ENCODE results near the gene SEMA3A.

The SEMA3A gene

DNA sequence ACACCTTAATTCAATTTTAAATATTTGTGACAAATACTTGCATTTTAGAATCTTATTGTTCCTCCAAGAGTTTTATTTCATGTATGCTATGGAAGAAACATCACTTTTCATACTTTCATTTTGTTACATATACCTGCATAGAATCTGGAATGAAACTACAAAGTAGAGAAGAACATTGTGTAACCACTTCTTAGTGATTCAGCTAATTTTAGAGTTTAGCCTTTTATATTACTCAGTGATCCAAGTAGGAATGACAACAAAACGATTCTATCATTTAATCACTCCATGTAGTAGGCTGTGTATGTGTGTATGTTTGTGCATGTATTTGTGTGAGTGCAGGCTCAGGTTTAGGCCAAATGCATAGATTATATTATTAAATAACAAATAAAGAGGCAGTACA, 14.4 kb upstream of the SEMA3A start:
- H3K4me1 Mint-ChIP-seq, result no peaks in the 10 kb centered on the region
- DNase-seq (ENCODE audit: low spot score in 2 of 2) (no peak), ATAC-seq (no peak)
- no peak overlapping the region for H3K27ac Mint-ChIP-seq
- H3K9me3 Mint-ChIP-seq, result peaks cover 7% of the 10 kb centered on the region
- H3K4me3 Mint-ChIP-seq, result no peak overlapping the region
- H3K36me3 Mint-ChIP-seq, result no peaks in the 10 kb centered on the region

DNA sequence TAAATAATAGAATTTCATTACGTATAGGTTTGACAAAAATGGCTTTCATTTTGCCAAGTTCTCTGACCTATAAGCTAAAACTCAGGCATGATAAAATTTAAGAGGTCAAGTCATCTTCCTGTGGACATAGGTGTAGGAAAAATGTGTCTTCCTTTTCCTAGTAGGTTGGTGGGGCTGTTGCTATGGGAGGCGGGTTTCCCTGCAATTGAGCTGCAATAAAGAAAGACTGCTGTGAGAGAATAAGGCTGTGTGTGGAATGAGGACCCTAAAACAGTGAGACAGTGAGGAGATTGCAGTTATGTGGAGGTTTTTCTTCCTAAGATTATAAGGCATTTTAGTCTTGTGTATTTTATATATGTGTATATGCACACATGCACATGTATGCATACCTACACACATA, 13.0 kb upstream of the SEMA3A start:
- Mint-ChIP-seq H3K27ac (no peak overlapping the region), H3K9me3 (peaks cover 9% of the 10 kb centered on the region), H3K4me1 (no peaks in the 10 kb centered on the region), H3K4me3 (no peak overlapping the region), H3K36me3 (no peaks in the 10 kb centered on the region)
- DNase-seq (ENCODE audit: low spot score in 2 of 2), result no peak
- no peak for ATAC-seq

DNA sequence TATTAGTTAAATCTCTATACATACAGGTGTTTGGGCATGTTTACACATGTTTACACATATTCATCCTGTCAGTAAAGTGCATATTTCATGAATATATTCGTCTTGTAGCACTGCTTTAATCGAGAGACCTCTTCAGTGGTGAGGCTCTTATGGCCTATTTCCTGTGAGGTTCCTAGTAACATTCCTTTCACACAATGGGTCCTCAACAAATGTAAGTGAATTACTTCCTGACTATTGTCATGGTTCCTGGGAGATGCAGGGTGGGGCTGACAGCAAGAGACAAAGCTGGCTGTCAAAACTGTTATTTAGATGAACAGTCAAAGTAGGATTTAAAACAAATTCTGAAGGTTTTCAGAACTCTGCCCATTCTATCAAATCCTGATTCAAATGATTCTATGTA, 12.4 kb upstream of the SEMA3A start:
- DNase-seq (ENCODE audit: low spot score in 2 of 2) (no peak), ATAC-seq (no peak)
- Mint-ChIP-seq H3K36me3 (no peaks in the 10 kb centered on the region), H3K9me3 (peaks cover 10% of the 10 kb centered on the region), H3K4me3 (no peak overlapping the region), H3K4me1 (no peaks in the 10 kb centered on the region), H3K27ac (no peak overlapping the region)

GRCh38 chr7:84204655-84205054, 10.1 kb upstream of the SEMA3A start:
- Mint-ChIP-seq H3K4me3 (no peak overlapping the region), H3K27ac (no peak overlapping the region), H3K36me3 (no peaks in the 10 kb centered on the region), H3K4me1 (no peaks in the 10 kb centered on the region), H3K9me3 (peaks cover 6% of the 10 kb centered on the region)
- DNase-seq (ENCODE audit: low spot score in 2 of 2) (no peak), ATAC-seq (no peak)

DNA sequence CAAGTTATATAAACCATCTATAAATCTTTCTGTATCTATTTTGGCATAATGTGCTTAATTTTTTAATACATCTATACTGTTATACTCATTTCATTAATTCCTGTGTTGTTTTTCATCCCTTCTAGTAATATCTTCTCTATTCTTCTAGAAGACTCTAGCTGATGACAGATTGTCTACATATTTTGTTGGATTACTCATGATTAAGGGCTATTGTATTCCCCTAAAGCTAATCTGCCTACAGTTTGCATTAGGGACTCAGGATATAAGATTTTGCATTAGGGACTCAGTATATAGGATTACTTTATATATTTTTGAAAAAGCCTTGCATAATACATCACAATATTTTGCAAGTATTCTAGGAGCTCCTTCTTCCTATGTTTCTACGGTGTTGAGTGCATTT, 8.3 kb upstream of the SEMA3A start:
- no peak for ATAC-seq
- no peak for DNase-seq (ENCODE audit: low spot score in 2 of 2)
- Mint-ChIP-seq H3K4me3 (no peak overlapping the region), H3K36me3 (no peaks in the 10 kb centered on the region), H3K27ac (no peak overlapping the region), H3K9me3 (peaks cover 6% of the 10 kb centered on the region), H3K4me1 (no peaks in the 10 kb centered on the region)

DNA sequence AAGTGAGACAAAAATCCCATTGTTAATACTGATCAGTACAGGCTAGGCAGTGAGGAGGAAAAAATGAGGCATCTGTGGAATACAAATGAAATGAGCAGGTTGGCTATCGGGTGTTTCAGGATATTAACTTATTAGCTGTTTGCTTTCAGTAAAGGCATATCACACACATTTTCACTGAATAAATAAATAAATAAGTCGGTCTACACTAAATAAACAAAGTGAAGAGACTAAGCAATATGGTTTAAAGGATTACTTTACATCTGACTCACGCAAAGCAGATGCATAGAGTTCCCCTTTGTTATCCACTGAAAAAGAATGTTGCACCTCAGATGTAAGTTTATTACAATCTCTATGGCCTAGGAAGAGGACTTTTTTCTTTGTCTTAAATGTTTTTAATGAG, 6.3 kb upstream of the SEMA3A start:
- H3K4me3 Mint-ChIP-seq, result no peak overlapping the region
- peaks cover 6% of the 10 kb centered on the region for H3K9me3 Mint-ChIP-seq
- no peaks in the 10 kb centered on the region for H3K36me3 Mint-ChIP-seq
- H3K4me1 Mint-ChIP-seq, result no peaks in the 10 kb centered on the region
- H3K27ac Mint-ChIP-seq, result no peak overlapping the region
- DNase-seq (ENCODE audit: low spot score in 2 of 2) (no peak), ATAC-seq (no peak)

GRCh38 chr7:84199216-84199615, 4.6 kb upstream of the SEMA3A start:
- H3K4me1 Mint-ChIP-seq, result no peaks in the 10 kb centered on the region
- DNase-seq (ENCODE audit: low spot score in 2 of 2) (no peak), ATAC-seq (no peak)
- H3K27ac Mint-ChIP-seq, result no peak overlapping the region
- peaks cover 6% of the 10 kb centered on the region for H3K9me3 Mint-ChIP-seq
- no peak overlapping the region for H3K4me3 Mint-ChIP-seq
- H3K36me3 Mint-ChIP-seq, result no peaks in the 10 kb centered on the region

DNA sequence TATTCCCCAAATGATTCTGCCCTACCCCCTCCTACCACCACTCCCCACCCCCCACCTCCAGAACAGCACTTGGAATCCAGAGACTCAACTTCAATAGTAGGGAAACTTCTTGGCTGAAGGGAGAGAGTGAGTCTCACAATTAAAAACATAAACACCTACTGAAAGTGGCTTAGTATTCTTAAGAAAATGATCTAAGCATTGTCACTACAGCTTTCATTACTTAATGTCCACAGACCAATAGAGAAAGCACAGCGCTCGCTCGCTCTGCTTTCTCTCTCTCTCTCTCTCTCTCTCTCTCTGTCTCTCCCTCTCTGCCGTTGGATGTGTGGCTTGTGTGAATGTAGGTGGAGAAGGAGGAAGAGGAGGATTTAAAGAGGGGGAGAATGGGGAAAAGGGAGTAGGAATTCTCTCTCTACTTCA, 1.5 kb upstream of the SEMA3A start:
- DNase-seq (ENCODE audit: low spot score in 2 of 2) (no peak), ATAC-seq (no peak)
- Mint-ChIP-seq H3K27ac (no peak overlapping the region), H3K9me3 (peaks cover 6% of the 10 kb centered on the region), H3K36me3 (no peaks in the 10 kb centered on the region), H3K4me3 (no peak overlapping the region), H3K4me1 (no peaks in the 10 kb centered on the region)

GRCh38 chr7:84195295-84196060, 889 bp upstream of the SEMA3A start:
- no peak overlapping the region for H3K4me3 Mint-ChIP-seq
- peaks cover 6% of the 10 kb centered on the region for H3K9me3 Mint-ChIP-seq
- ATAC-seq (no peak), DNase-seq (ENCODE audit: low spot score in 2 of 2) (no peak)
- no peaks in the 10 kb centered on the region for H3K4me1 Mint-ChIP-seq
- no peak overlapping the region for H3K27ac Mint-ChIP-seq
- H3K36me3 Mint-ChIP-seq, result no peaks in the 10 kb centered on the region

DNA sequence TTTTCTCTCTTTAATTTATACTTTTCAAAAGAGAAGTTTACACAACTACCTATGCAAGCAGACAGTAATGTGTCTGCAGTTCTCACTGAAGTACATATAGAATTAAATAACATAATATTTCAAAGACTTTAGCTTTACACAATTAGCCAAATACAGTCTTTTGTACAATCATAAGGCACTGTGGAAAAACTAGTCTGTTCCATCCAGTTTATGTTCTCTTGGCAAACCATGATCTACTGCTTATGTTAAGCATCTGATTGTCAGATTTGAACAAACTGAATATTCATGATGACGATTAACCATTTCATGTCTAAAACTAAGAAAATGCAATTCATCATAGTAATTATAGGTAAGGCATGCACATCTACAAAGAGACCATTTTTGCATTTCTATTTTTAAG, 842 bp downstream of the SEMA3A start:
- Mint-ChIP-seq H3K9me3 (peaks cover 2% of the 10 kb centered on the region), H3K36me3 (no peaks in the 10 kb centered on the region)
- no peak for ATAC-seq

GRCh38 chr7:84191842-84192241, 2.7 kb downstream of the SEMA3A start:
- DNase-seq (ENCODE audit: low spot score in 2 of 2) (no peak), ATAC-seq (no peak)
- Mint-ChIP-seq H3K9me3 (peaks cover 2% of the 10 kb centered on the region), H3K36me3 (no peaks in the 10 kb centered on the region), H3K27ac (no peak overlapping the region), H3K4me3 (no peak overlapping the region), H3K4me1 (no peaks in the 10 kb centered on the region)

More for the DNA sequence above, 842 bp downstream of the SEMA3A start:
- H3K27ac Mint-ChIP-seq, result no peak overlapping the region
- no peak overlapping the region for H3K4me3 Mint-ChIP-seq
- no peaks in the 10 kb centered on the region for H3K4me1 Mint-ChIP-seq
- DNase-seq (ENCODE audit: low spot score in 2 of 2), result no peak

- ATAC-seq (no peak), DNase-seq (ENCODE audit: low spot score in 2 of 2) (no peak)
- no peaks in the 10 kb centered on the region for H3K36me3 Mint-ChIP-seq
- no peaks in the 10 kb centered on the region for H3K4me1 Mint-ChIP-seq
- H3K9me3 Mint-ChIP-seq, result peaks cover 2% of the 10 kb centered on the region
- no peak overlapping the region for H3K4me3 Mint-ChIP-seq
- H3K27ac Mint-ChIP-seq, result no peak overlapping the region
These were observed 3.3 kb downstream of the SEMA3A start for GRCh38 chr7:84191261-84191660.

DNA sequence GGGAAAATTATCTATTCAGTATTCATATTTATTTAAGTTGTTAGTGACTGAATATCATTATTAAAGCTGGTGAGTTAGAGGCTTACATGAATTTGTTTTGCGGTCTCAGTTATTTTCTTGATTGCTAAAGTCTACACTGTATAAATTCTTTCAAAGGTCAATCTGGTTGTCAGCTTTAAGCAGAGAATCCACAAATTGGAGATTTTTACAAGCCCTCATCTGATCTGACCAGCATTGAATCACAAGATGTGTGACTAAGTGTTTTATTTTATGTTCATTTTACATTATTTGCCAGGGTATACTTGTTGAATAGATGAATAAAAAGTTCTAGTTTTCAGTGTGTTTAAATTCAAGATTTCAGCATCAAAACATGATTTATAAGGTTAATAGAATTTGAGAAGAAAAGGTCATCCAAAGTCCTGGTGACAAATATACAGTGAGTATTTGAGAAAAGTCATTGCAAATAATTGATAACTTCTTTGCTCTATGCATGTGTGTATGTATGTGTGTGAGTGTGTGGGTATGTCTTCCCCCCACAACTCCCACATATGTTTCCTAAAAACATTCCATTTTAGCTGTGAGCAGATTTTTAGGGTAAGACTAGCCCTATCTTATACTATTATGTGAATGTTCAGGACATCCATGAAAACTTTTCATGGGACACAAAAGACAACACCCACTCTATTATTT, 4.4 kb downstream of the SEMA3A start:
- Mint-ChIP-seq H3K36me3 (no peaks in the 10 kb centered on the region), H3K4me3 (no peak overlapping the region), H3K4me1 (no peaks in the 10 kb centered on the region), H3K27ac (no peak overlapping the region), H3K9me3 (peaks cover 2% of the 10 kb centered on the region)
- DNase-seq (ENCODE audit: low spot score in 2 of 2), result no peak
- ATAC-seq, result no peak

DNA sequence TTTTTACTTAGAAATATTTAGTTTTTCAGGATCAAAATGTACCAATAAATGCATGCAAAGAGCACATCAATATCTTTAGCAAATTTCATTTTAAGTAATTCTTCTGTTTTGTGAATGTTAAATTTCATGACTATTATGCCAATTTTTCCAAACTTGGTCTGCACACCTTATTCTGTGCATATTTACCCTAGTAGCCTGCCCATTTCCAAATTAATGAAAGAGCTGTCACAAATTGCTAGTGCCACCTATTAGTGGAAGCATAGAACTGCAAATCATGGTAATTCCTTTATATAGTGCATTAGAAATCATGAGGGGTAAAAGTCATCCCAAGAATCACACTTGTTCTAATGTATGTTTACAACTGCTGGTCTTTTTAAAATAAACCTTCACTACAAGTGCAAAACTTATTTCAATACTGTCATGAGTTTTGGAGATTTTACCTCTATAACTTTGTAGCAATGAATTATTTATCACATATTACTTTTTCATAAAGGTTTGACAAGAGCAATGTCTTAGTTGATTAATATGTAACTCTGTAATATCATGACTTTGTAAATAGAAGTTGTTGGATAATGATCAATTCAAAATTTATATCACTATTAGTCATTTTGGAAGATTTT, 5.7 kb downstream of the SEMA3A start:
- Mint-ChIP-seq H3K9me3 (peaks cover 11% of the 10 kb centered on the region), H3K4me1 (no peaks in the 10 kb centered on the region), H3K4me3 (no peak overlapping the region), H3K36me3 (no peaks in the 10 kb centered on the region), H3K27ac (no peak overlapping the region)
- DNase-seq (ENCODE audit: low spot score in 2 of 2) (no peak), ATAC-seq (no peak)

DNA sequence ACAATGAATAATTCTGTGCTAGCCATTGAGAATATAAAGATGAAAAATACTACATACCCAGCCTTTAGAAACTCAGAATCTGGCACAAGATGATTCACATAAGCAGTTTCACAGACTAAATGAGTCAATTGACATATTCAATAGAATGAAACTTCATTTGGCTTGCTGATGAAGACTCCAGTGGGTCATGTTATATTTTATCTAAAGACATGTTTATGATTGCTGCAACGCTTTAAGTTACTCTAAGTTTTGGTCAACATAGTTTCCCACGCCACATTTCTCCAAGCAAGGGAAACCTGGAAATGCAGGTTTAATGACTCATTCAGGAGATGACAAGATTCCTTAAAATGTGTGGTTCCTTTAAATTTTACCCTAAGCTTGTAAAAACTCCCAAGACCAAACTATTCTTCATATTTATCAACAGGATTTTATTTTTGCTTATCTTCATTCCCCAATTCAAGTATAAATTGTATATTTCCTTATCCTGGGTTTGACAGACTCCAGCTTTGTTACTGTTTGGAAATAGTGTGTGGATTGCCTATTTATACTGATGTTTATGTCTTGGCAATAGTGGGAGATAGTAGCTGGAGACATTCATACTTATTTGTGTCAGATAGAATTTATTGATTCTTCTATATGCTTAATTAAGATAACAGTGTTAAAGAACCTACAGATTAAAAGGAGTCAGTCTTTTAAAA, 6.6 kb downstream of the SEMA3A start:
- DNase-seq (ENCODE audit: low spot score in 2 of 2) (no peak), ATAC-seq (peak; percentile 39)
- H3K4me3 Mint-ChIP-seq, result no peak overlapping the region
- H3K27ac Mint-ChIP-seq, result no peak overlapping the region
- peaks cover 11% of the 10 kb centered on the region for H3K9me3 Mint-ChIP-seq
- H3K36me3 Mint-ChIP-seq, result no peaks in the 10 kb centered on the region
- H3K4me1 Mint-ChIP-seq, result no peaks in the 10 kb centered on the region

Data from stimulated activated effector memory CD8-positive, alpha-beta T cell treated with anti-CD3 and anti-CD28 coated beads, Interleukin-12 subunit alpha, Interleukin-12 subunit beta, amount 100 ng/mL, for 72 hours (primary cell).